ENCODE results near the gene TSPEAR.

GRCh38 chr21:44722731-44723130, 11.4 kb upstream of the TSPEAR start:
- no peak for TF ChIP-seq CTCF (IDR thresholded peaks at IDR 0.05; ENCODE audit: low read length)
- TF ChIP-seq EZH2 (IDR thresholded peaks at IDR 0.05; ENCODE audit: borderline replicate concordance, low read length), result no peak
